Measurements from ENCODE around the gene ELP4. TPM values are rescaled to one million over a fixed set of nuclear protein-coding genes. Genes with fewer than 3 reads are reported as not detected.

ELP4 gene
- total RNA-seq, 1 donor from 2014 or later, result 7.4 TPM

DNA sequence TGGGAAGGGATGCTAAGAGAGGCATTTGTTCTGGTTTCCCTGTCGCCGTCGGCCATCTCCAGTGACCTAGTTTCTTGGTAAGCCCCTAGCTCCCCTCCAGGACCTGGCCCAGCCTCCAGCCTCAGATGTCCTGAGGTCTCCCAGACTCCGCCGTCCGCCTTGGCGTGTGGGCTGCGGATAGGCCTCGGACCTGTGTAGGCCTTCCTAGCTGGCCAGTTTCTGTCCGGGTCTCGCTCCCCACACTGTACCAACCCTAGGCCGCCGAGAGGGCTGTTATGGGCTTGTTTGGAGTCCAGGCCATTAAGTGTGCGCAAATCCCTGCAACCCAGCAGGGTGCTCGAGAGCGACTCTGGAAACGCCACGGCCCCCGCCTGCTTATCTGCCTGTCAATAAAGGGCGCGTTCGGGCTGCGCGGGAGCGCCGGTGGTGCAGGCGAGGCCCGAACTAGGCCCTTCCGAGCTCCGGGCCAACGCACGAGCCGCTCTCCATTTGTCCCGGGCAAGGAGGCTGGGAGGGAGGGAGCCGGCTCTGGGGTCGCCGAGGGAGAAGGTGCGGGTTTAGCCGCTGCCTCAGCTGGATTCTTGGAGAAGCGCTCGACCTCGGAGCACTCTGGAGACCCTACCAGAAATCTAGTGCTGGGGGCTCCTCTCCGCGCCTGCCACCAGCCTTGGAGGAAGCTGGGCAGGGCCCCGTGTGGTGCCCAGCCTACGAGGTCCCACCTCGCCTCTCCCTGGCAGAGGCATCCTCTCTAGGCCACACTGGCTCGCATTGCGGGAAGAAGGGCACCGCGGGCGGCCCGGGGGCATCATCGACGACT is 310.3 kb downstream of the ELP4 start:
- DNase-seq (ENCODE audit: low spot score) (no peak), ATAC-seq (no peak)

DNA sequence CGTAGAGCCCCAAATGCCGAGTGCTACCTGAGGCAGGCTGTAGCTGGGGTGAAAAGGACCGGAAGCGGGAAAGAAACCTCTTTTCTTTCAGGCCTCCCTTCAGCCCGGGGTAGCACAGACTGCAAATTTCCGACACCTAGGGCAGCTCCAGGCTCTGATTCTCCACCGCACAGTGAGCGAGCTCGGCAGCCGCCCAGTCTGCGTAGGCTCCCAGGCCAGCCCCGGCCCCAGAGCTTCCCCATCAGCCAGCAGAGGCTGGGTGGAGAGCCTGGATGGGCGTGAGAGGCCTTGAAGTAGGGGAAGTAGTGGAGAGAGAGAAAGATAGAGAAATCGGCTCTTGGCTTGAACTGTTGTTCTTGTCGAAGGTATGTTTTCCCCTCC is 310.9 kb downstream of the ELP4 start:
- no peak for DNase-seq (ENCODE audit: low spot score)
- ATAC-seq, result peak; percentile 23

GRCh38 chr11:31821235-31821764 is 311.7 kb downstream of the ELP4 start:
- no peak for ATAC-seq
- no peak for DNase-seq (ENCODE audit: low spot score)

DNA sequence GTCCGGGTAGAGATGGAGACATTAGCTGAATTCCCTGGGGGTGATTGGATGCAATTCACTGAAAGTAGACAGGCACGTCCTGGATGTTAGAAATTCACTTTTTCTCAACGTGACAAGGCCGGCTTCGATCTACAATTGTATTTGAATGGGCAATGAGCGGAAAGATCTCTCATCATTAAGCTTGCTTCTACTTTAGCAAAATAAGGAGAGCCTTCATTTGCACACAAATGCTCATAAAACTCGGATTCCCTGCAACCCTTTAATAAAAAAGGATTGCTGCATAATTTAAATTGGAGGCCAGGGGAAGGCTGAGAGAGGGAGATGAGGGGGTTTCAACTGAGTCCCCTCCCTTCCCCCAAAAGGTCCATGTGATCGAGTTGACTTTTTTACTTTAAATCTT is 312.2 kb downstream of the ELP4 start:
- DNase-seq (ENCODE audit: low spot score) (no peak), ATAC-seq (no peak)

GRCh38 chr11:31822175-31822926 is 312.8 kb downstream of the ELP4 start:
- no peak for ATAC-seq
- DNase-seq (ENCODE audit: low spot score), result no peak

DNA sequence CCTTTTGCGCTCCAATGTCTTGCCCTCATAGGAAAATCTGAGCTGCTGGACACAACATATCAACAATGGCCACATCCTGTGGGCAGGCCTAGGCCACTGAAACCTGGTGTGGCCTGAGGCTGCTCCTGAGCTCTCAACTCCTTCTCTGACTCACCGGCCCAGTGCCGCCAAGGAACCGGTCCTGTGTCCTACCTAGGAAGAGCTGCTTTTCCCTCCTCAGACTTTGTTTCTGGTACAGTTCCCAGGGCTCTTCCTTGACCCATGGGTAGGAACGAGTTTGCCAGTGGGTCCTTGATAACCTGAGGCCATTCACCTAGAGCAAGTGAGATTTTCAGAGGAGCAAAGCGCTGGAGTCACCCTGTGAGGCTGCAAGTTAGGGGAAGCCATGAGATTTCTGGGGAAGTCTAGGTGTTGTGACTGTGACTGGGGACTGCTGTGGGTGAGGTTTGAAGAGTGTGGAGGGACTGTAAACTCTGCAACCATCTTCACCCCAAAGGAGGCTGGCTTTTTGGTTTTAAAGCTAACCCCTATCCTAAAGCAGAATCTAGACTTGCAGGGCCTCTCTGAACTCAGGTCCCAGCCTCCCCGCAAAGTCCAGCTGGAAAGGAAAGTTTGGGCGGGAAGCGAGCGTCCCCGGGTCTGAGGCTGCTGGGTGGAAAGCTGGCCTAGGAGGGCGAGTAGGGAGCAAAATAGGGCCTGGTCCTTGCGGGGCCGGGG is 313.5 kb downstream of the ELP4 start:
- DNase-seq (ENCODE audit: low spot score) (no peak), ATAC-seq (no peak)

GRCh38 chr11:31823644-31824331 is 314.2 kb downstream of the ELP4 start:
- no peak for DNase-seq (ENCODE audit: low spot score)

GRCh38 chr11:31824332-31824878 is 314.8 kb downstream of the ELP4 start:
- no peak for DNase-seq (ENCODE audit: low spot score)
- no peak for ATAC-seq

More at GRCh38 chr11:31823644-31824331, 314.2 kb downstream of the ELP4 start:
- ATAC-seq, result no peak

- no peak for DNase-seq (ENCODE audit: low spot score)
- no peak for ATAC-seq
These were observed 315.6 kb downstream of the ELP4 start for GRCh38 chr11:31824879-31825837.

DNA sequence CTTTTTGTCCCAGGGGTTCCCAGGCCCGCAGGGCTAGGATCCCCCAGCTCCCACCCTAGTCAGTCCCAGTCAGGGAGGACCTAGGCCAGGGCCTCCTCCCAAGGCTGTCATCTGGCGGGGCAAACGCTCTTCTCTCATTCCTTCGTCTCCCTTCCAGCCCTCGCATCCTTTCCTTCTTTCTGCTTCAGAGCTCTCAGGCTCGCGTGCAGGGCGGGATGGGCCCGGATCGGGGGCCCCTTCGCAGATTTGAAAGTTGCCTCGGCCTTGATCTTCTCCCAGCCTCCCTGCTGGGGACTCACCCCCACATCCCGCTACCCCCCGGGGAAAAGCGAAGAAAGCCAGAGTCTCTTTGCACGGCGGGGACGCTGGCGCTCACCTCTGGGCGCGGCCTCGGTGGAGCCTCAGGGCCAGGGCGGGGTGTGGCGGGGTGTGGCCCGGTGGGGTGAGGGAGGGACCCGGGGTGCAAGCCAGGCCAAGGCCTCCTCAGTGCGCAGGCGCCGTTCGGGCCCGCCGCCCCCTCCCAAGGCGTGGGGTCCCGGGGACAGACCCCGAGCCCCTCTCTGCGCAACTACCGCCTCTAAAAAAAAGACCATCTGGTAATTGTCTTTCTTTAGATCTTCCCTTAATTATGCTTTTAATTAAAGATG is 316.4 kb downstream of the ELP4 start:
- DNase-seq (ENCODE audit: low spot score), result no peak
- no peak for ATAC-seq

DNA sequence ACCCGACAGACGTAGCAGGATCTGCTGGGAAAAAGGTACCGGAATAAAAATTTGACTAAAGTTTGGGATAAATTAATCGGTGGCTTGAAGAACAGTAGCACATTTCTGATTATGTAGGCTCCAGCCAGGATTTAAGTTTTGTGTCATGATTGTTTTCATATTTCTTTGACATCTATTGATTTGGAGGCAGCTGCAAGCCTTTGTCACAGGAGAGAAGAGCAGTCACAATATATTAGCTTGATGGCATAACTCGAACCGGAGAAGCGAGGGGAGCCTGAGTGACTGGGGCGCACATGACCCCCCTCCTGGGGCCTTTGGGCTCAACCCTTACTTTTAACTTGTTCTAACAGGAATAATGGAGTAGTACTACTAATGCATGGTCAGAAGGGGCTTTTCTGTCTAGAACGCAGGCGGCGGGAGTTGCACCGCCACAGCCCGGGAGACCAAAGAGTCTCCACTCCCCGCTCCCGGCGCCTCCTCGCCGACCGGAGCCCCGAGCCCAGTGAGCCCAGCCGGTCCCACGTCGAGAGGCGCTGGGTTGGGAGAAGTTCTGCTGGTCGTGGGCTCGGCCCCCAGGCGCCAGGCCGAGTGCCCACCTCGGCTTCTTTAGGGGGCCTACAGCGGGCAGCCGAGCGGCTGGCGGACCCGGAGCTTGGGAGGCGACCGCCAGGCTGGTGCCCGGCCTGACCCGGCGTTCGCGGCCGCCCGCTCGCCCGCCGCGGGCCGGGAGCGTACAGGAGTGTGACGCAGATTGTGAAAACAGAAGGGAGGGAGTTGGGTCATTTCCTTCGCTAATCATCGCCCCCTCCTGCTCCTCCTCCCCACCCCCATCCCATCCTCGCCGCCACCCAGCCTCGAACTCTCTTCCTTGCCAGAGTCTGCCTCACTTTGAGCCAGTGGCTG is 317.2 kb downstream of the ELP4 start:
- ATAC-seq, result peak; percentile 16
- DNase-seq (ENCODE audit: low spot score), result no peak

DNA sequence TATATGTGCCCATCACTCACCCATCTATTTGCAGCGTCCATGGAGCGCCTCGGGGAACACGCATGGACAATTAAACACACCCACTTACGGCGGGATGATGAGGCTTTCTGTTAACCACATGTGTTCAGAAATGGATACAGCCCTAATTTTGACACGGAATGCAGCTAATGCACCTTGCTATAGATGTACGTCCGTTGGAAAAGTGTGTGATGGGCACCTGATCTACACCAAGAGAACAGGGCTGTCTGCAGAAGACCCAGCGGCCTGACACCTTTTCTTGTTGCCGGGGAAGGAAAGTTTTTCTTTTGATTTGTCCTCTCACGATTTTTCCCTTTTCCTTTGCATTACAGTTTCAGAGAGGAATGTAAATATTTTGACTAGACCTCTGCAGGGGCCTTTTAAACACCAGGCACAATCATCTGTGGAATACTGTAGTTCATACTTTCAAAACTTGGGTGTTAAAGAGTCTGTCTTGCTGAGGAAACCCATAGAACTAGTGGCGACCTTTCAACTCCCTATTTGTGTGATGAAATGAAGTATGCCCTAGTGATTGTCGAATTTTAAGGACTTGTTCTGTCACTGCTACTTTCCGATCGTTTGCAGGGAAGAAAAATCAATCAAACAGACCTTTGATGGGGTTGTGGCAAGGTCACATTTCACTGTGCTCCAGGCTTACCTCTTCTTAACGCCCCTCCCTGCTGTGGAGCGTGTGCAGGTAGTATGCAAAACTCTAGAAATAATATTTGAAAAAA is 318.1 kb downstream of the ELP4 start:
- DNase-seq (ENCODE audit: low spot score) (no peak), ATAC-seq (no peak)

- ATAC-seq, result no peak
- no peak for DNase-seq (ENCODE audit: low spot score)
These were observed 318.6 kb downstream of the ELP4 start for GRCh38 chr11:31828217-31828616.

GRCh38 chr11:31830406-31830805 is 320.8 kb downstream of the ELP4 start:
- no peak for ATAC-seq
- DNase-seq (ENCODE audit: low spot score), result no peak

DNA sequence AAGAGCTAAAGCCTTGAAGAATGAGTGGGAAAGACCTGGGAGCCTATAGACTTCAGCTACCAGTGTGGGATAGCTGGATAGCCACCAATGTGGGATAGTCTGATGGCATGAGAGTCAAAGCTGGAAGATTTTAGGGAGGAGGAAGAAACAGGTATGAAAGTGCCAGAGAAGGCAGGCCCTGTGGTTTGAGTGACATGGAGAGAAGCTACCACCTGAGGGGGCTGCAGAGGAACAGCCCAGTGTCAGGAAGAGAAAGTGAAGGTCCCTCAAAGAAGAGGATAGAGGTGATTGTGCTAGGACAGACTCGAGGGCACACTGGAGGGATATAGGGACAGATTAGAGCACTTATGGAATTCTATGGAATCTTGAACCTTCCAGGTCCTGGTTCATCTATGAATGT is 324.7 kb downstream of the ELP4 start:
- no peak for DNase-seq (ENCODE audit: low spot score)
- no peak for ATAC-seq

Measured in left lobe of liver (tissue), 2 donors.